ENCODE measurements around the gene CALM3. TPM values are rescaled to one million over a fixed set of nuclear protein-coding genes. Genes with fewer than 3 reads are reported as not detected.

The CALM3 gene
- total and polyA plus RNA-seq, 2 of the 13 experiments (the other 11 are each of a cell fraction or from before 2014, with no cell fraction given): 239 to 258 TPM

DNA sequence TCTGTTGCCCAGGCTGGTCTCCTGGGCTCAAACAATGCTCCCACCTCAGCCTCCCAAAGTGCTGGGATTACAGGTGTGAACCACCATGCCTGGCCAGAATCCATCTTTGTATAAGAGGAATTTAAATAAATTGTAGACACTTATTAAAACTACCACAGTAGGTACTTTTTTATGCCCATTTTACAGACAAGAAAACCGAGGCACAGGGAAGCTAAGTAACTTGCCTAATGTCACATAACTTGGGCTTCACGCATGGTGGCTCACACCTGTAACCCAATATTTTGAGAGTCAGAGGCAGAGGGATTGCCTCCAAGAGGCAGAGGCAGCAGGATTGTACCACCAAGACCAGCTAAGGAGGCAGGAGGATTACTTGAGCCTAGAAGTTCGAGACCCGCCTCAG is 22.7 kb upstream of the CALM3 start:
- intact Hi-C loops (cut with micrococcal nuclease; ENCODE audit: unreplicated experiment): no loop called here
- POLR2A ChIA-PET: no interaction called here
- H3K27me3 ChIP-seq (ENCODE audit: control insufficient read depth in 1 of 2, insufficient read depth in 2 of 2, low read length in 2 of 2): peaks cover 0 to 2% of the 10 kb centered on the region in 2 experiments; a peak in 1 of 5 replicates
- ATAC-seq (no peak), DNase-seq (ENCODE audit: low spot score) (no peak), FAIRE-seq (no peak)
- no peaks in the 10 kb centered on the region for H3K9me3 ChIP-seq (ENCODE audit: low read length)
- in situ Hi-C loops (cut with HindIII; ENCODE audit: extremely low pct_ligation_motif_present, low pct_unique_long_range_greater_than_20kb): no loop called here
- H3K4me2 ChIP-seq (ENCODE audit: low read depth, low read length): no peak overlapping the region
- TF ChIP-seq PLRG1 (conservative IDR thresholded peaks at IDR 0.05) (no peak), CHD4 (IDR thresholded peaks at IDR 0.05; ENCODE audit: borderline replicate concordance, low read length) (0 out of 2 replicates have a peak, but pooled peaks have one; percentile 31), RFXAP (CRISPR knock-in tag; IDR thresholded peaks at IDR 0.05; ENCODE audit: borderline replicate concordance) (no peak), ZNF629 (CRISPR knock-in tag; conservative IDR thresholded peaks at IDR 0.05) (peak; percentile 30; the same call in 1 of the 2 replicates), ZNF746 (CRISPR knock-in tag; IDR thresholded peaks at IDR 0.05) (no peak)
- TF ChIP-seq, protein P1, sequence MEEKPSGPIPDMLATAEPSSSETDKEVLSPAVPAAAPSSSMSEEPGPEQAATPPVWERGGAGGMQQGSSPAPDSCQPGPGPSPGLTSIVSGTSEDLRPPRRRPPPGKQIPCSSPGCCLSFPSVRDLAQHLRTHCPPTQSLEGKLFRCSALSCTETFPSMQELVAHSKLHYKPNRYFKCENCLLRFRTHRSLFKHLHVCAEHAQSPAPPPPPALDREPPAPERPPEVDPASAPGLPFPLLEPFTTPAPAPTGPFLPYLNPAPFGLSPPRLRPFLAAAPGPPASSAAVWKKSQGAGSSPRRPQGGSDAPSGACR (CRISPR knock-in tag; IDR thresholded peaks at IDR 0.05): no peak
- no peaks in the 10 kb centered on the region for H3K36me3 ChIP-seq (replicated peaks in 1 of 2; ENCODE audit: control insufficient read depth in 1 of 2, insufficient read depth in 2 of 2, low read length in 2 of 2)
- no peak overlapping the region for H3K27ac ChIP-seq (ENCODE audit: extremely low read length, insufficient read depth, low read length)
- CTCF ChIA-PET (ENCODE audit: low intra/inter-chr PET ratio, low total read pairs): no interaction called here
- H3K4me1 ChIP-seq (ENCODE audit: insufficient read depth, low read length): peaks cover 12% of the 10 kb centered on the region
- 35% methylated on average over 4 of the region's 4 CpGs for WGBS (ENCODE audit: low lambda C conversion rate)
- no peaks in the 10 kb centered on the region for H3K79me2 ChIP-seq (ENCODE audit: insufficient read depth, low read length)
- H3K4me3 ChIP-seq (replicated peaks in 1 of 3; ENCODE audit: insufficient read depth in 1 of 3, low read depth in 2 of 3, low read length in 3 of 3): no peak overlapping the region
- no TSS peak for BruUV-seq (replicated peaks)
- H3K9ac ChIP-seq (ENCODE audit: insufficient read depth, low read depth, low read length): no peak overlapping the region
- H4K20me1 ChIP-seq (ENCODE audit: insufficient read depth, low read length): no peaks in the 10 kb centered on the region
- no peak overlapping the region for H2AFZ ChIP-seq (ENCODE audit: low read length)

DNA sequence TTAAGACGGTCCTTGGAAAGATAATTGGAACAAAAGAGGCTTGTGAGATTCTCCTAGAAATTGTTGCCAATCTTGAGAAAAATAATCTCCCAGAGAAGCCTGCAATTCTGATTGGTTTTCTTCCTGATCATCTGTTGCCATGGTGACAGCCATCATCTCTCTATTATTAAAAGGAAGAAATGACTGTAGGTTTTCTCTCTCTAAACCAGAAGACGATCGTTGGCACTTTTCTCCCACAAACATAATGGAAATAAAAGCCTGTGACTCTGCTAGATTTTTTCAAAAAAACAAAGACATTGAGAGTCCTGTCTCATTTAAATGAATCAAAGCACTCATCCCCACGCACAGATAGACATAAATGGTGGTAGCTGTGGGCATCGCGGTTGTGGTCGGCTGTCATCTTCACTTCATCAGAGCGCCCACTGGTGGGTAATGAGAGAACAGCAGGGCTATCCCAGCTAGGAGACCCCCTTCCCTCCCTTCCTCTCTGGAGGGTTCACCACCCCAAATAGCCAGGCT is 21.7 kb upstream of the CALM3 start:
- no peak overlapping the region for H2AFZ ChIP-seq (ENCODE audit: low read length)
- ChIA-PET POLR2A (no interaction called here), CTCF (ENCODE audit: low intra/inter-chr PET ratio, low total read pairs) (no interaction called here)
- H3K4me3 ChIP-seq (replicated peaks in 1 of 3; ENCODE audit: insufficient read depth in 1 of 3, low read depth in 2 of 3, low read length in 3 of 3): no peak overlapping the region
- DNase-seq (ENCODE audit: low spot score) (no peak), ATAC-seq (no peak), FAIRE-seq (no peak)
- intact Hi-C loops (cut with micrococcal nuclease; ENCODE audit: unreplicated experiment) (no loop called here), in situ Hi-C loops (cut with HindIII; ENCODE audit: extremely low pct_ligation_motif_present, low pct_unique_long_range_greater_than_20kb) (no loop called here)
- H3K9me3 ChIP-seq (ENCODE audit: low read length): no peaks in the 10 kb centered on the region
- no peak overlapping the region for H3K27ac ChIP-seq (ENCODE audit: extremely low read length, insufficient read depth, low read length)
- H3K36me3 ChIP-seq (replicated peaks in 1 of 2; ENCODE audit: control insufficient read depth in 1 of 2, insufficient read depth in 2 of 2, low read length in 2 of 2): no peaks in the 10 kb centered on the region
- peaks cover 0 to 2% of the 10 kb centered on the region in 2 experiments; a peak in 1 of 5 replicates for H3K27me3 ChIP-seq (ENCODE audit: control insufficient read depth in 1 of 2, insufficient read depth in 2 of 2, low read length in 2 of 2)
- no peak overlapping the region for H3K9ac ChIP-seq (ENCODE audit: insufficient read depth, low read depth, low read length)
- no TSS peak for BruUV-seq (replicated peaks)
- WGBS (ENCODE audit: low lambda C conversion rate): 61% methylated on average over 8 of the region's 8 CpGs
- no peaks in the 10 kb centered on the region for H4K20me1 ChIP-seq (ENCODE audit: insufficient read depth, low read length)
- H3K79me2 ChIP-seq (ENCODE audit: insufficient read depth, low read length): no peaks in the 10 kb centered on the region
- H3K4me2 ChIP-seq (ENCODE audit: low read depth, low read length): no peak overlapping the region
- peaks cover 3% of the 10 kb centered on the region for H3K4me1 ChIP-seq (ENCODE audit: insufficient read depth, low read length)
- TF ChIP-seq, protein P2, sequence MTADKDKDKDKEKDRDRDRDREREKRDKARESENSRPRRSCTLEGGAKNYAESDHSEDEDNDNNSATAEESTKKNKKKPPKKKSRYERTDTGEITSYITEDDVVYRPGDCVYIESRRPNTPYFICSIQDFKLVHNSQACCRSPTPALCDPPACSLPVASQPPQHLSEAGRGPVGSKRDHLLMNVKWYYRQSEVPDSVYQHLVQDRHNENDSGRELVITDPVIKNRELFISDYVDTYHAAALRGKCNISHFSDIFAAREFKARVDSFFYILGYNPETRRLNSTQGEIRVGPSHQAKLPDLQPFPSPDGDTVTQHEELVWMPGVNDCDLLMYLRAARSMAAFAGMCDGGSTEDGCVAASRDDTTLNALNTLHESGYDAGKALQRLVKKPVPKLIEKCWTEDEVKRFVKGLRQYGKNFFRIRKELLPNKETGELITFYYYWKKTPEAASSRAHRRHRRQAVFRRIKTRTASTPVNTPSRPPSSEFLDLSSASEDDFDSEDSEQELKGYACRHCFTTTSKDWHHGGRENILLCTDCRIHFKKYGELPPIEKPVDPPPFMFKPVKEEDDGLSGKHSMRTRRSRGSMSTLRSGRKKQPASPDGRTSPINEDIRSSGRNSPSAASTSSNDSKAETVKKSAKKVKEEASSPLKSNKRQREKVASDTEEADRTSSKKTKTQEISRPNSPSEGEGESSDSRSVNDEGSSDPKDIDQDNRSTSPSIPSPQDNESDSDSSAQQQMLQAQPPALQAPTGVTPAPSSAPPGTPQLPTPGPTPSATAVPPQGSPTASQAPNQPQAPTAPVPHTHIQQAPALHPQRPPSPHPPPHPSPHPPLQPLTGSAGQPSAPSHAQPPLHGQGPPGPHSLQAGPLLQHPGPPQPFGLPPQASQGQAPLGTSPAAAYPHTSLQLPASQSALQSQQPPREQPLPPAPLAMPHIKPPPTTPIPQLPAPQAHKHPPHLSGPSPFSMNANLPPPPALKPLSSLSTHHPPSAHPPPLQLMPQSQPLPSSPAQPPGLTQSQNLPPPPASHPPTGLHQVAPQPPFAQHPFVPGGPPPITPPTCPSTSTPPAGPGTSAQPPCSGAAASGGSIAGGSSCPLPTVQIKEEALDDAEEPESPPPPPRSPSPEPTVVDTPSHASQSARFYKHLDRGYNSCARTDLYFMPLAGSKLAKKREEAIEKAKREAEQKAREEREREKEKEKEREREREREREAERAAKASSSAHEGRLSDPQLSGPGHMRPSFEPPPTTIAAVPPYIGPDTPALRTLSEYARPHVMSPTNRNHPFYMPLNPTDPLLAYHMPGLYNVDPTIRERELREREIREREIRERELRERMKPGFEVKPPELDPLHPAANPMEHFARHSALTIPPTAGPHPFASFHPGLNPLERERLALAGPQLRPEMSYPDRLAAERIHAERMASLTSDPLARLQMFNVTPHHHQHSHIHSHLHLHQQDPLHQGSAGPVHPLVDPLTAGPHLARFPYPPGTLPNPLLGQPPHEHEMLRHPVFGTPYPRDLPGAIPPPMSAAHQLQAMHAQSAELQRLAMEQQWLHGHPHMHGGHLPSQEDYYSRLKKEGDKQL (CRISPR knock-in tag; IDR thresholded peaks at IDR 0.05; ENCODE audit: low read depth): no peak
- TF ChIP-seq FOXC1 (CRISPR knock-in tag; IDR thresholded peaks at IDR 0.05; ENCODE audit: borderline replicate concordance) (no peak), HNRNPK (IDR thresholded peaks at IDR 0.05; ENCODE audit: low read depth, low read length, poor library complexity, severe bottlenecking) (no peak), ZNF563 (CRISPR knock-in tag; IDR thresholded peaks at IDR 0.05) (no peak), ZNF143 (CRISPR knock-in tag; IDR thresholded peaks at IDR 0.05) (no peak), ISX (CRISPR knock-in tag; conservative IDR thresholded peaks at IDR 0.05) (no peak), RFX5 (IDR thresholded peaks at IDR 0.05; ENCODE audit: low read depth, low read length) (peak; percentile 92)

Measured in HepG2 (cell line).